ENCODE data around the gene SPEF2.

SPEF2 gene

DNA sequence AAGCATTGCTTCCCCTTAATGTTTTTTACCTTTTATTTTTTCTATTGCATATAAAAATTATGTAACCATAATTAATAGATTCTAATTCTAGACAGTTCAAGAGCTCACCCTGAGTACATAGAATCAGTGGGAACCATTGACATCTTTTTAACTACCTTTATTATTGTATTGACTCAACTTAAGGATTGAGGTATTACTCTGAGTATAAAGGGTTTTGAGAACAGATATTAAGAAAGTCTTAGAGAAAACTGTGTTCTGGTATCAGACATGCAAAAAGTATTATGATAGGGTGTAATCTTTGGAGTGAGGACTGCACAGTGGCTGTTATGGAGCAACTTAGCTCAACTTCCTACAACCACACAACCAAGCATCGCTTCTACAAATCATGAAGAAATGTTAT, 8.9 kb downstream of the SPEF2 start:
- Histone ChIP-seq H3K36me3 (ENCODE audit: insufficient read depth, low read length) (no peaks in the 10 kb centered on the region), H3K4me3 (ENCODE audit: low read length) (no peak overlapping the region), H2AFZ (ENCODE audit: low read depth, low read length) (no peak overlapping the region), H3K27me3 (ENCODE audit: insufficient read depth, low read length) (no peaks in the 10 kb centered on the region), H3K9me3 (ENCODE audit: low read length) (no peaks in the 10 kb centered on the region), H3K4me1 (ENCODE audit: insufficient read depth, low read length) (no peaks in the 10 kb centered on the region)

GRCh38 chr5:35634326-35634725, 16.7 kb downstream of the SPEF2 start:
- no peaks in the 10 kb centered on the region for H3K4me1 ChIP-seq (ENCODE audit: insufficient read depth, low read length)
- H3K27me3 ChIP-seq (ENCODE audit: insufficient read depth, low read length), result no peaks in the 10 kb centered on the region
- no peak overlapping the region for H2AFZ ChIP-seq (ENCODE audit: low read depth, low read length)
- H3K9me3 ChIP-seq (ENCODE audit: low read length), result no peaks in the 10 kb centered on the region
- no peaks in the 10 kb centered on the region for H3K36me3 ChIP-seq (ENCODE audit: insufficient read depth, low read length)
- H3K4me3 ChIP-seq (ENCODE audit: low read length), result no peak overlapping the region

DNA sequence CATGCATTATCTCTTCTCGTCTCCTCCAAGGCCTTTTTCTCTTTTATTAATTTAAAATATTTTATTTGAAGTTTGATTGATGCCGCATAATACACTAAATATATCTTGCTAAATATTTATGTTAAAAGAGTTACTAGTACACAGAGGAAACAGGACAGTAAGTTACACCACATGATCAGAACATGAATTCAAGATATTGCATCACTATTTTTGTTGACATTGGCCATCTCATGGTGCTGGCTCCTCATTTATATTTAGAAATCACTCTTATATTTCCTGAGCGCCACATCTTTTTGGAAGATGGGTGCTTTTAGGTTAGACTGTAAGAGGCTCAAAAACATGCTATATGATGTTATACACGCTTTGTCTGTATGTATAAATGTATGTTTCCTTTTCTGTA, 23.0 kb downstream of the SPEF2 start:
- H3K4me1 ChIP-seq (ENCODE audit: insufficient read depth, low read length), result no peaks in the 10 kb centered on the region

DNA sequence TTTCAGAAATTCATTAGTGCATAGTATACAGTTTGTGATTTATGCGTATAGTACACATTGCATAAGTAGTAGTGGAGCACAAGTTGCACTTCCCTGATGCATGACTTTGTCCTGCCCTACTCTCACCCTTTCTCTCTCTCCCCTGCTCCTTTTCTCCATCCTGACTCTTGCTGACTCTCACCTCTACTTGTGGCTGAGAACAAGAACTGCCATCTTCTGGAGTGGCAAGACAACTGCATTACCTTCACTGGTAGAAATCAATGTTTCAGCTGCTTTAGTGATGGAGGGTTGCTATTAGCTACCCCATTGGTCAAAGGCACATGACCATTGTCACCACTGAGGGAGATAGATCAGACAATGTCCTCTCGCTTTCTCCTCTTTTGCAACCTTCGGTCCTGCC, 26.9 kb downstream of the SPEF2 start:
- Histone ChIP-seq H3K4me1 (ENCODE audit: insufficient read depth, low read length) (no peaks in the 10 kb centered on the region), H3K27me3 (ENCODE audit: insufficient read depth, low read length) (no peaks in the 10 kb centered on the region), H3K36me3 (ENCODE audit: insufficient read depth, low read length) (no peaks in the 10 kb centered on the region), H3K9me3 (ENCODE audit: low read length) (no peaks in the 10 kb centered on the region), H3K4me3 (ENCODE audit: low read length) (no peak overlapping the region), H2AFZ (ENCODE audit: low read depth, low read length) (no peak overlapping the region)

More for the DNA sequence above, 23.0 kb downstream of the SPEF2 start:
- Histone ChIP-seq H3K9me3 (ENCODE audit: low read length) (no peaks in the 10 kb centered on the region), H3K27me3 (ENCODE audit: insufficient read depth, low read length) (no peaks in the 10 kb centered on the region), H2AFZ (ENCODE audit: low read depth, low read length) (no peak overlapping the region), H3K36me3 (ENCODE audit: insufficient read depth, low read length) (no peaks in the 10 kb centered on the region), H3K4me3 (ENCODE audit: low read length) (no peak overlapping the region)

- Histone ChIP-seq H2AFZ (ENCODE audit: low read depth, low read length) (no peak overlapping the region), H3K36me3 (ENCODE audit: insufficient read depth, low read length) (no peaks in the 10 kb centered on the region), H3K4me1 (ENCODE audit: insufficient read depth, low read length) (no peaks in the 10 kb centered on the region), H3K27me3 (ENCODE audit: insufficient read depth, low read length) (no peaks in the 10 kb centered on the region), H3K4me3 (ENCODE audit: low read length) (no peak overlapping the region), H3K9me3 (ENCODE audit: low read length) (no peaks in the 10 kb centered on the region)
Observed at GRCh38 chr5:35647128-35647527, 29.5 kb downstream of the SPEF2 start.

- no peaks in the 10 kb centered on the region for H3K4me1 ChIP-seq (ENCODE audit: insufficient read depth, low read length)
- H3K27me3 ChIP-seq (ENCODE audit: insufficient read depth, low read length), result no peaks in the 10 kb centered on the region
- H3K36me3 ChIP-seq (ENCODE audit: insufficient read depth, low read length), result no peaks in the 10 kb centered on the region
- no peaks in the 10 kb centered on the region for H3K9me3 ChIP-seq (ENCODE audit: low read length)
- H2AFZ ChIP-seq (ENCODE audit: low read depth, low read length), result no peak overlapping the region
- H3K4me3 ChIP-seq (ENCODE audit: low read length), result no peak overlapping the region
Observed at GRCh38 chr5:35647712-35648111, 30.0 kb downstream of the SPEF2 start.

GRCh38 chr5:35651002-35651756, 33.5 kb downstream of the SPEF2 start:
- H3K27me3 ChIP-seq (ENCODE audit: insufficient read depth, low read length), result no peaks in the 10 kb centered on the region
- H3K9me3 ChIP-seq (ENCODE audit: low read length), result no peaks in the 10 kb centered on the region
- no peaks in the 10 kb centered on the region for H3K36me3 ChIP-seq (ENCODE audit: insufficient read depth, low read length)
- no peak overlapping the region for H2AFZ ChIP-seq (ENCODE audit: low read depth, low read length)
- no peak overlapping the region for H3K4me3 ChIP-seq (ENCODE audit: low read length)
- H3K4me1 ChIP-seq (ENCODE audit: insufficient read depth, low read length), result peaks cover 4% of the 10 kb centered on the region

DNA sequence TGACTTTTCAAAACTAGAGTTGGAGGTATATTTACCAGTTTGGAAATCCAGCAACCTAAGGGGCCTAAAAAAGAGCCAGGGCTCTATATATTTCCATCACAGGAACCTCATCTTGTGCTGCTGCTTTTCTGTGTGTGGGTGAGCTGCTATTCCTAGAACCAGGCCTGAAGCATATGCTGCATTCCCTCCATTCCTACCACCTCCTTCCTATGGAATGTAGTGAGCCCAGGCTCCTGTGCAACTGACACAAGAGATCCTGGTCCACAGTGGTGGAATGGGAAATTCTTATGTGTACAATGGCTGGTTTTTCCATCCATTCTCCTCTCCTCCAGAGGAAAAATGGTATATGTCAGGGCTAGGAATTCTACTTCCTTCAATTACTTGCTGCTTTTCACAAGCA, 39.1 kb downstream of the SPEF2 start:
- H3K27me3 ChIP-seq (ENCODE audit: insufficient read depth, low read length), result no peaks in the 10 kb centered on the region
- H3K36me3 ChIP-seq (ENCODE audit: insufficient read depth, low read length), result no peaks in the 10 kb centered on the region
- H2AFZ ChIP-seq (ENCODE audit: low read depth, low read length), result no peak overlapping the region
- H3K9me3 ChIP-seq (ENCODE audit: low read length), result no peaks in the 10 kb centered on the region
- H3K4me3 ChIP-seq (ENCODE audit: low read length), result no peak overlapping the region
- H3K4me1 ChIP-seq (ENCODE audit: insufficient read depth, low read length), result peaks cover 4% of the 10 kb centered on the region

DNA sequence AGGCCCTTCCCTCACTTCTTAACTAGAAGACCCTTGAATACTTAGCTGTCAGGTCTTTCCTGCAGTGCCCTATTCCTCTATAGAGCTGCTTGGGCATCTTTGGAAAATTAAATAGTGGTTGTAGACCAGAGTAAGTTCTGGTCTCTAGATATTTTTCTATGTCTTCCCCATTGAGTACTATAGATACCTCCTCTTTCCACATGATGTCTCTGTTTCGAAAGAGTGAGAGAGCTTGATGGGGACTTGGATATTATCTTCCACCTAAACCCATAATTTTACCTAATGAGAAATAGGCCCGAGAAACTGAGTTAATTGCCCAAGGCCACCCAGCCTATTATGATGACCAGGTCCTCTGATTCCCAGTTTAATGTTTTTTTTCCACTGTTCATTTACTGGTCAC, 40.2 kb downstream of the SPEF2 start:
- no peak overlapping the region for H2AFZ ChIP-seq (ENCODE audit: low read depth, low read length)
- H3K27me3 ChIP-seq (ENCODE audit: insufficient read depth, low read length), result no peaks in the 10 kb centered on the region
- H3K4me1 ChIP-seq (ENCODE audit: insufficient read depth, low read length), result peaks cover 4% of the 10 kb centered on the region
- no peaks in the 10 kb centered on the region for H3K9me3 ChIP-seq (ENCODE audit: low read length)
- no peaks in the 10 kb centered on the region for H3K36me3 ChIP-seq (ENCODE audit: insufficient read depth, low read length)
- H3K4me3 ChIP-seq (ENCODE audit: low read length), result no peak overlapping the region

DNA sequence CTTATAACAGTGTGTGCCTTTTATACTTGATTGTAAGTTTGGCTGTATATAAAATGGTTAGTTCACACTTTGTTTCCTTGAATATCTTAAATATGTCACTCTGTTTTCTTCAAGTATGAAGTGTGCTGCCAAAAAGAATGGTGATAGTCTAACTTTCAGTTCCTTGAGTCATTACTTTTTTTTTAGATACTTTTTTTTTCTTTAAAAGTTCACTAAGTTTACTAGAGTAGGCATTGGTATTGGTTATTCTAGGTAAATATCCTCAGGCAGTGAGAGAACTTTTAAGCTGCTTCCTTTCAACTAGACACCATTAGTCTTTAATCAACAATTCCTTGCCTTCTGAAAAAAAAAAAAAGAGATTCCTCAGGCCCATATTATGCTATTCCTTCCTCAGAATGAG, 41.9 kb downstream of the SPEF2 start:
- Histone ChIP-seq H3K4me1 (ENCODE audit: insufficient read depth, low read length) (peaks cover 4% of the 10 kb centered on the region), H3K27me3 (ENCODE audit: insufficient read depth, low read length) (no peaks in the 10 kb centered on the region), H3K9me3 (ENCODE audit: low read length) (no peaks in the 10 kb centered on the region), H3K4me3 (ENCODE audit: low read length) (no peak overlapping the region), H2AFZ (ENCODE audit: low read depth, low read length) (no peak overlapping the region), H3K36me3 (ENCODE audit: insufficient read depth, low read length) (no peaks in the 10 kb centered on the region)

DNA sequence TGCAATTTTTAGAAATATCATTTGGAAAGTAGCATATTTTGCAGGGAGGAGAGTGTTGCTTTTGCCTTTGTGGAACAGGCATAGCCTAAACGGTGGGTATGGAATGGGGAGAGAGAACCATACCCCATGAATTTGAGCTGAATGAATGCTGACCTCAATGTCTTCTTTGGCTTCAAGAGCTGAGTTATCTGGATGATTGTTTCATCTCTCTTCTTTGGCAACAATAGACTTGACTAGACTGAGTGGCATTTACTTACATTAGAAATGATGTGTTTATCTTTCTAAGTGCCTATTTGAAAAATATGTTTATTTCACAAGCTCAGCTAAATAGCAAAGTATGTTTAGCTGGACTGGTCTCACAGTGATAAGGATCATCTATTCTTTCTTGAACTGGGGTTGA, 42.8 kb downstream of the SPEF2 start:
- Histone ChIP-seq H2AFZ (ENCODE audit: low read depth, low read length) (no peak overlapping the region), H3K36me3 (ENCODE audit: insufficient read depth, low read length) (no peaks in the 10 kb centered on the region), H3K4me1 (ENCODE audit: insufficient read depth, low read length) (peaks cover 4% of the 10 kb centered on the region), H3K9me3 (ENCODE audit: low read length) (no peaks in the 10 kb centered on the region), H3K4me3 (ENCODE audit: low read length) (no peak overlapping the region), H3K27me3 (ENCODE audit: insufficient read depth, low read length) (no peaks in the 10 kb centered on the region)

- no peaks in the 10 kb centered on the region for H3K27me3 ChIP-seq (ENCODE audit: insufficient read depth, low read length)
- H2AFZ ChIP-seq (ENCODE audit: low read depth, low read length), result no peak overlapping the region
- H3K4me3 ChIP-seq (ENCODE audit: low read length), result no peak overlapping the region
- H3K4me1 ChIP-seq (ENCODE audit: insufficient read depth, low read length), result no peaks in the 10 kb centered on the region
- no peaks in the 10 kb centered on the region for H3K36me3 ChIP-seq (ENCODE audit: insufficient read depth, low read length)
- no peaks in the 10 kb centered on the region for H3K9me3 ChIP-seq (ENCODE audit: low read length)
Observed at GRCh38 chr5:35664584-35664983, 46.9 kb downstream of the SPEF2 start.

- H3K9me3 ChIP-seq (ENCODE audit: low read length), result no peaks in the 10 kb centered on the region
- no peak overlapping the region for H3K4me3 ChIP-seq (ENCODE audit: low read length)
- no peaks in the 10 kb centered on the region for H3K4me1 ChIP-seq (ENCODE audit: insufficient read depth, low read length)
- no peaks in the 10 kb centered on the region for H3K27me3 ChIP-seq (ENCODE audit: insufficient read depth, low read length)
- no peak overlapping the region for H2AFZ ChIP-seq (ENCODE audit: low read depth, low read length)
- no peaks in the 10 kb centered on the region for H3K36me3 ChIP-seq (ENCODE audit: insufficient read depth, low read length)
Observed at GRCh38 chr5:35665096-35665495, 47.4 kb downstream of the SPEF2 start.

GRCh38 chr5:35668319-35668718, 50.7 kb downstream of the SPEF2 start:
- Histone ChIP-seq H2AFZ (ENCODE audit: low read depth, low read length) (no peak overlapping the region), H3K9me3 (ENCODE audit: low read length) (no peaks in the 10 kb centered on the region), H3K4me1 (ENCODE audit: insufficient read depth, low read length) (no peaks in the 10 kb centered on the region), H3K27me3 (ENCODE audit: insufficient read depth, low read length) (no peaks in the 10 kb centered on the region), H3K36me3 (ENCODE audit: insufficient read depth, low read length) (no peaks in the 10 kb centered on the region), H3K4me3 (ENCODE audit: low read length) (no peak overlapping the region)

Data from neuron (in vitro differentiated cells).